T-cell (primary cell): Measurements from ENCODE around the gene SLC22A12. TPM values are rescaled to one million over a fixed set of nuclear protein-coding genes. Genes with fewer than 3 reads are reported as not detected.

Experiments used
- ATAC-seq, 4 experiments: fragments of 200-7000 bp in 3 of 4; fragments of 150-1000 bp in 1 of 4; cut with Tn5 transposase; replicated peaks in 1 of 4; 1 replicate in 3 of 4; 2 replicates in 1 of 4; pipeline ENCODE4 v1.10.0; 2021; ENCODE audit warnings: moderate library complexity in 3 of 4, mild to moderate bottlenecking in 2 of 4, moderate number of reproducible peaks in 1 of 4
- CTCF ChIA-PET, 2 donors: fragments of 300-600 bp; sonication (Branson Sonifier 250); formaldehyde crosslinking; loops; one replicate each; lab custom pipeline; 2022; ENCODE audit warnings: antibody characterized with exemption in 2 of 2; lab: Charles Lee
- POLR2A ChIA-PET, 2 donors: fragments of 300-600 bp; sonication (Branson Sonifier 250); formaldehyde crosslinking; loops; one replicate each; lab custom pipeline; 2022; ENCODE audit warnings: antibody characterized with exemption in 2 of 2; lab: Charles Lee
- DNase-seq, 35 experiments: peaks; one replicate each; pipeline versions ENCODE4 v3.0.0 to v3.0.0-alpha.2; 2013 to 2023
- H3K27ac ChIP-seq: one replicate; pipeline ENCODE4 v1.5.1; 2013; ENCODE audit warnings: low read length
- H3K27me3 ChIP-seq, 2 experiments: replicated peaks in 1 of 2; 1 replicate in 1 of 2; 2 replicates in 1 of 2; pipeline versions ENCODE4 v1.6.1 to v1.7.0; 2013; ENCODE audit warnings: low read length in 1 of 2, mixed read lengths in 1 of 2; ENCODE audit not compliant: control insufficient read depth in 2 of 2, insufficient read depth in 2 of 2; ENCODE audit errors: extremely low read depth in 1 of 2
- H3K36me3 ChIP-seq, 2 donors: 1 replicate in 1 of 2; 2 replicates in 1 of 2; pipeline versions ENCODE4 v1.6.1 to v1.7.0; 2013; ENCODE audit warnings: low read length in 1 of 2; ENCODE audit not compliant: control insufficient read depth in 2 of 2, insufficient read depth in 1 of 2; ENCODE audit errors: extremely low read depth in 1 of 2
- H3K4me1 ChIP-seq, 2 experiments: 1 replicate in 1 of 2; 2 replicates in 1 of 2; pipeline versions ENCODE4 v1.6.1 to v1.7.0; 2013; ENCODE audit warnings: low read length in 2 of 2, mixed read lengths in 1 of 2; ENCODE audit not compliant: insufficient read depth in 2 of 2, control insufficient read depth in 1 of 2; ENCODE audit errors: extremely low read depth in 1 of 2
- H3K4me3 ChIP-seq, 2 donors: 1 replicate in 1 of 2; 2 replicates in 1 of 2; pipeline versions ENCODE4 v1.5.1 to v1.7.0; 2013; ENCODE audit warnings: mild to moderate bottlenecking in 2 of 2, low read length in 1 of 2, moderate library complexity in 1 of 2; ENCODE audit not compliant: control insufficient read depth in 1 of 2; ENCODE audit errors: extremely low read depth in 1 of 2
- H3K9me3 ChIP-seq: 2 replicates; pipeline ENCODE4 v1.7.0; 2013
- H3K27ac Mint-ChIP-seq, 2 donors: one replicate each; pipeline ENCODE4 v1.8.0; 2020 to 2021; ENCODE audit warnings: mild to moderate bottlenecking in 2 of 2, mixed read lengths in 2 of 2
- H3K27me3 Mint-ChIP-seq, 2 donors: one replicate each; pipeline ENCODE4 v1.8.0; 2021 to 2022; ENCODE audit warnings: mixed read lengths in 2 of 2
- H3K36me3 Mint-ChIP-seq: one replicate; pipeline ENCODE4 v1.8.0; 2021; ENCODE audit warnings: mixed read lengths
- H3K4me1 Mint-ChIP-seq, 3 donors: one replicate each; pipeline ENCODE4 v1.8.0; 2020 to 2022; ENCODE audit warnings: mixed read lengths in 3 of 3, mild to moderate bottlenecking in 1 of 3
- H3K4me3 Mint-ChIP-seq, 3 donors: one replicate each; pipeline ENCODE4 v1.8.0; 2020 to 2022; ENCODE audit warnings: mild to moderate bottlenecking in 3 of 3, mixed read lengths in 3 of 3, moderate library complexity in 3 of 3
- H3K9me3 Mint-ChIP-seq, 3 donors: one replicate each; pipeline ENCODE4 v1.8.0; 2020 to 2022; ENCODE audit warnings: mixed read lengths in 3 of 3
- WGBS: methylation state at CpG from one replicate; pipeline ENCODE4 v1.1.5; 2013; ENCODE audit warnings: missing lambda C conversion rate; ENCODE audit not compliant: insufficient coverage; 5-methylcytosine and 5-hydroxymethylcytosine counted together
- total RNA-seq, 35 experiments: library from RNA in 6 of 35; stranded (reverse) in 6 of 35; fragments of 120-200 nt in 1 of 35; gene quantifications; one replicate each; pipeline versions ENCODE4 v1.2.1 to v1.2.4 and lab custom pipeline; 2013 to 2026

SLC22A12 gene
- total RNA-seq, 5 donors from 2014 or later (not counting 1 experiment from before 2014, with no cell fraction given) = not detected

DNA sequence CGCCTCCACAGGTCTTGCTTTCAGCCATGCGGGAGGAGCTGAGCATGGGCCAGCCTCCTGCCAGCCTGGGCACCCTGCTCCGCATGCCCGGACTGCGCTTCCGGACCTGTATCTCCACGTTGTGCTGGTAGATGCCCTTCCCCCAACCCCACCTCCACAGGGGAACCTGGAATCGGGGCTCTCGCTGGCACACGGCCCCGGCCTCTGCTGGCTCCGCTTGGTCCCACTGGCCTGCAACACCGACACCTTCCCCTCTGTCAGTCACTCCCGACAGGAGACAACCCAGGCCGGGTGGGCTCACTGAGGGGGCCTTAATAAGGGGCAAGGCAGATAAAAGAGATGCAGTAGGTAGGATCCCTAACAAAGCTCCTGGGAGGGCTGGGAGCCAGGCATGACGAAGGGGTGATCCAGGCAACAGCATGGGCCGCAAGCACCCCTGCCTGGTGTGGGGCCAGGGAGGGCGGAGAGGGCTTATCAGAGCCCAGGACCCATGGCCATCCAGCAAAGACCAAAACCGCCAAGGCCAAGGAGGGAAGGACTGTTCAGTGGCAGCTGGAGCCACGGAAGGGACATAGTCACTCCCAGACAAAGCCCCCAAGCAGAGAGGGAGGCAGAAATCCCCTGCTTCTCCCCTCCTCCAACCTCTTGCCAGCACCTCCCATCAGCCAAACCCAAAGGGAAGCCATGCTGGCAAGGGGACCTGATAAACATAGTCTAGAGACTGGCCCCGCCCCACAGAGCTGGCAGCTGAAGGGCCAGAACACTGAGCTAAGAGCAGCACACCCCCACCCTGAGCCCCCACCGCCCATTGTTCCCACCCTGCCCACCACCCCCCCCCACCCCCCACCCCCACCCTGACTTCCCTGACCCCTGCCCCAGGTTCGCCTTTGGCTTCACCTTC lies 8.0 kb downstream of the SLC22A12 start:
- WGBS = 88% methylated on average over 11 of the region's 23 CpGs
- Mint-ChIP-seq H3K36me3 (no peaks in the 10 kb centered on the region), H3K4me3 (no peak overlapping the region), H3K27ac (no peak overlapping the region), H3K9me3 (no peaks in the 10 kb centered on the region), H3K4me1 (no peaks in the 10 kb centered on the region), H3K27me3 (peaks cover 0 to 8% of the 10 kb centered on the region in 2 donors)
- no peaks in the 10 kb centered on the region for H3K4me1 ChIP-seq
- ATAC-seq (no peak), DNase-seq (no peak)
- ChIA-PET POLR2A (no interaction called here), CTCF (no interaction called here)
- no peaks in the 10 kb centered on the region for H3K9me3 ChIP-seq
- H3K27ac ChIP-seq = no peak overlapping the region
- no peak overlapping the region for H3K4me3 ChIP-seq
- no peaks in the 10 kb centered on the region for H3K36me3 ChIP-seq
- peaks cover 0 to 28% of the 10 kb centered on the region in 2 experiments for H3K27me3 ChIP-seq

GRCh38 chr11:64599698-64600211 lies 8.7 kb downstream of the SLC22A12 start:
- POLR2A ChIA-PET = no interaction called here
- Mint-ChIP-seq H3K27ac (no peak overlapping the region), H3K9me3 (no peaks in the 10 kb centered on the region), H3K36me3 (no peaks in the 10 kb centered on the region), H3K4me1 (no peaks in the 10 kb centered on the region), H3K27me3 (peaks cover 0 to 10% of the 10 kb centered on the region in 2 donors), H3K4me3 (no peak overlapping the region)
- DNase-seq (no peak), ATAC-seq (no peak)
- Histone ChIP-seq H3K27me3 (peaks cover 0 to 35% of the 10 kb centered on the region in 2 experiments), H3K36me3 (no peaks in the 10 kb centered on the region), H3K4me3 (no peak overlapping the region), H3K4me1 (no peaks in the 10 kb centered on the region), H3K27ac (no peak overlapping the region), H3K9me3 (no peaks in the 10 kb centered on the region)
- 84% methylated on average over 17 of the region's 17 CpGs for WGBS
- CTCF ChIA-PET = no interaction called here

GRCh38 chr11:64600281-64600992 lies 9.4 kb downstream of the SLC22A12 start:
- no peak overlapping the region for H3K27ac Mint-ChIP-seq
- no peaks in the 10 kb centered on the region for H3K36me3 Mint-ChIP-seq
- H3K27me3 Mint-ChIP-seq = peaks cover 0 to 13% of the 10 kb centered on the region in 2 donors
- no peak for DNase-seq
- no peak overlapping the region for H3K4me3 ChIP-seq
- no peaks in the 10 kb centered on the region for H3K4me1 Mint-ChIP-seq
- CTCF ChIA-PET = no interaction called here
- POLR2A ChIA-PET = no interaction called here
- no peaks in the 10 kb centered on the region for H3K36me3 ChIP-seq
- no peaks in the 10 kb centered on the region for H3K9me3 ChIP-seq
- H3K9me3 Mint-ChIP-seq = no peaks in the 10 kb centered on the region
- no peak overlapping the region for H3K4me3 Mint-ChIP-seq
- H3K27me3 ChIP-seq = peaks cover 0 to 42% of the 10 kb centered on the region in 2 experiments
- no peak for ATAC-seq
- no peak overlapping the region for H3K27ac ChIP-seq
- no peaks in the 10 kb centered on the region for H3K4me1 ChIP-seq
- WGBS = 82% methylated on average over 15 of the region's 19 CpGs

DNA sequence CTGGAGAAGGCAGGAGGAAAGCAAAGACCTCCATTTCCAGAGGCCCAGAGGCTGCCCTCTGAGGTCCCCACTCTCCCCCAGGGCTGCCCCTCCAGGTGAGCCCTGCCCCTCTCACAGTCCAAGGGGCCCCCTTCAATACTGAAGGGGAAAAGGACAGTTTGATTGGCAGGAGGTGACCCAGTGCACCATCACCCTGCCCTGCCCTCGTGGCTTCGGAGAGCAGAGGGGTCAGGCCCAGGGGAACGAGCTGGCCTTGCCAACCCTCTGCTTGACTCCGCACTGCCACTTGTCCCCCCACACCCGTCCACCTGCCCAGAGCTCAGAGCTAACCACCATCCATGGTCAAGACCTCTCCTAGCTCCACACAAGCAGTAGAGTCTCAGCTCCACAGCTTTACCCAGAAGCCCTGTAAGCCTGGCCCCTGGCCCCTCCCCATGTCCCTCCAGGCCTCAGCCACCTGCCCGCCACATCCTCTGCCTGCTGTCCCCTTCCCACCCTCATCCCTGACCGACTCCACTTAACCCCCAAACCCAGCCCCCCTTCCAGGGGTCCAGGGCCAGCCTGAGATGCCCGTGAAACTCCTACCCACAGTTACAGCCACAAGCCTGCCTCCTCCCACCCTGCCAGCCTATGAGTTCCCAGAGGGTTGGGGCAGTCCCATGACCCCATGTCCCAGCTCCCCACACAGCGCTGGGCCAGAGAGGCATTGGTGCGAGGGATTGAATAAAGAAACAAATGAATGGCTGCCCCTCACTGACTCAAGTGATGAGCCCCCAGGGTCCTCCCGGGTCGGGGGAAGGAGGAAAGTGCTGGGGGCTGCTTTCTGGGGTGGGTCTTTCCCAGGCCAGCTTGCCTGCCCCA lies 10.8 kb downstream of the SLC22A12 start:
- Histone ChIP-seq H3K36me3 (no peaks in the 10 kb centered on the region), H3K9me3 (no peaks in the 10 kb centered on the region), H3K4me3 (no peak overlapping the region), H3K27ac (no peak overlapping the region), H3K4me1 (no peaks in the 10 kb centered on the region), H3K27me3 (peaks cover 0 to 47% of the 10 kb centered on the region in 2 experiments)
- Mint-ChIP-seq H3K27me3 (peaks cover 0 to 14% of the 10 kb centered on the region in 2 donors), H3K27ac (no peak overlapping the region), H3K36me3 (no peaks in the 10 kb centered on the region), H3K9me3 (no peaks in the 10 kb centered on the region), H3K4me1 (no peaks in the 10 kb centered on the region), H3K4me3 (no peak overlapping the region)
- DNase-seq (no peak), ATAC-seq (no peak)
- WGBS = 64% methylated on average over 7 of the region's 12 CpGs
- CTCF ChIA-PET = no interaction called here
- POLR2A ChIA-PET = no interaction called here

GRCh38 chr11:64602466-64603070 lies 11.5 kb downstream of the SLC22A12 start:
- no peaks in the 10 kb centered on the region for H3K9me3 ChIP-seq
- ChIA-PET POLR2A (no interaction called here), CTCF (no interaction called here)
- Mint-ChIP-seq H3K36me3 (no peaks in the 10 kb centered on the region), H3K27ac (no peak overlapping the region), H3K4me1 (no peaks in the 10 kb centered on the region), H3K27me3 (peaks cover 0 to 10% of the 10 kb centered on the region in 2 donors), H3K4me3 (no peak overlapping the region), H3K9me3 (no peaks in the 10 kb centered on the region)
- no peak for ATAC-seq
- H3K27me3 ChIP-seq = peaks cover 0 to 45% of the 10 kb centered on the region in 2 experiments
- H3K4me1 ChIP-seq = no peaks in the 10 kb centered on the region
- H3K4me3 ChIP-seq = no peak overlapping the region
- 90% methylated on average over 10 of the region's 10 CpGs for WGBS
- H3K27ac ChIP-seq = no peak overlapping the region
- no peaks in the 10 kb centered on the region for H3K36me3 ChIP-seq
- DNase-seq = no peak
